Rectal smooth muscle tissue (tissue), 1 donor: ENCODE measurements around the gene RREB1.
A peak's percentile ranks its signal among the peaks of the same experiment; 100 is the strongest.

Experiments
- H3K27ac ChIP-seq: one replicate; pipeline ENCODE4 v1.7.0; 2013; ENCODE audit warnings: low read depth, low read length, inconsistent platforms
- H3K27me3 ChIP-seq: one replicate; pipeline ENCODE4 v1.7.0; 2013; ENCODE audit warnings: low read length; ENCODE audit not compliant: control insufficient read depth, insufficient read depth
- H3K36me3 ChIP-seq: one replicate; pipeline ENCODE4 v1.7.0; 2013; ENCODE audit warnings: low read length; ENCODE audit not compliant: control insufficient read depth, insufficient read depth
- H3K4me1 ChIP-seq: one replicate; pipeline ENCODE4 v1.7.0; 2013; ENCODE audit warnings: low read length; ENCODE audit not compliant: control insufficient read depth, insufficient read depth
- H3K4me3 ChIP-seq: one replicate; pipeline ENCODE4 v1.7.0; 2013; ENCODE audit warnings: low read length
- H3K9ac ChIP-seq: one replicate; pipeline ENCODE4 v1.7.0; 2013; ENCODE audit warnings: low read length

RREB1 gene

DNA sequence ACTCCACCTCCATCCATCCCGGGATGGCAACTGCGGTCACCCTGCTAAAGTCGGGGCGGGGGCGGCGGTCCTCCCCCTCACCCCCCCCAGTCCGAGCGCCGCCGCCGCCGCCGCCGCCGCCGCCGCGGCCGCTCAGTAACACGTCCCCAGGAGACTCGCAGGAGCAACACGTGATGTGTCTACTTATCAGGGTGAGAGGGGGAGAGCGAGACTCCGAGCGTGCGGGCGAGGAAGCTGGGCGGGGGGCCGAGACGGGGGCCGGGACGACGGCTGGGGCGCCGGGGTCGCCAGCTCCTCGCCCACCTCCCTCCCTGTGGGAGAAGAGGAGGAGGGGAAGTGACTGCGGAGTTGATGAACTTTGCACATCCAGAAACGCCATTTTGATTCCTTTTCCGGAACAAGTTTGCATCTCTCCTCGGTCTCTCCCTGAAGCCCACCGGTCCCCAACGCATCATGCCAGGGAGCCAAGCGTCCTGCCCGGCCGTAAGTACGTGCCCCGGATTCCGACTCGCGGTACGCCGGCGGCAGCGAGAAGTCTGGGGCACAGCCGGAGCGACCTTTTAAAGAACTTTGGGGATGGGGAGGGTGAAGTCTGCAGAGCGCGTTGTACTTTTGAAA, at the start of gene RREB1:
RREB1 (plus strand) TSS at position 384 of the 618 bp plus-strand sequence. CDS start 73,951 bp downstream, outside the sequence.
- Histone ChIP-seq H3K27ac (peak within 1 kb of the TSS; percentile 72), H3K36me3 (no peaks in the 10 kb centered on the region), H3K4me3 (peak within 1 kb of the TSS; percentile 67), H3K4me1 (peaks cover 12% of the 10 kb centered on the region), H3K27me3 (no peaks in the 10 kb centered on the region), H3K9ac (peak within 1 kb of the TSS; percentile 53)

DNA sequence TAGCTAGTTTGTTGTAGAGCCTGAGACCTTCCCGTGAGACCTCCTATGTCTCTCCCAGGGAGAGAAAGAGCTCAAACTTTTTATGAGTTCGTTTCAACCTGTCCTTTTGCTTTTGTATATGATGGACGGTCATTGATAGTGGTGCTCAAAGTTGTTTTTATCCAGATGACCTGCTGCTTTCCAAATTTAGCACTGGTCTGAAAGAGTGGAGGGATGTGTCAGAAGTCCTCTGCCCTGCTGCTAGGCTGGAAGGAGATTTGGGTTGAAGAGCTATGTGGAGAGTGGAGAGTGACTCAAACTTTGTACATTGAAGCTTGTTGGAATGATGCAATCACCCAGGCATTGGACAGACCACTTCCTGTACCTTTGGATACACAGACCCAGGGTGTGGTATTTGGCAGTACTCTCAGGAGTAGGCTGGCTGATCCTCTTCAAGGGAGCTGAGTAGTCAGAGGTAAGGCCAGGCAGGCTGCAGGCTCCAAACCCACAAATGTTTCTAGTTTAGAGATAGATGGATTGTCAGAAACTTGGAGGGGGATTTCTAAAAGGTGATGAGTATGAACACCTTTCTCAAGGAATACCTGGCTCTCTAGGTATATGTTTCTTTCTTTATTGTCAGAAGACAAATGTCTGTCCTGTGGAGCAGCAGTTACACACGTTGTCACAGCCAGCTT, 49.4 kb upstream of the RREB1 start:
- no peaks in the 10 kb centered on the region for H3K27me3 ChIP-seq
- H3K36me3 ChIP-seq, result no peaks in the 10 kb centered on the region
- no peak overlapping the region for H3K9ac ChIP-seq
- H3K4me1 ChIP-seq, result no peaks in the 10 kb centered on the region
- no peak overlapping the region for H3K4me3 ChIP-seq
- no peak overlapping the region for H3K27ac ChIP-seq

DNA sequence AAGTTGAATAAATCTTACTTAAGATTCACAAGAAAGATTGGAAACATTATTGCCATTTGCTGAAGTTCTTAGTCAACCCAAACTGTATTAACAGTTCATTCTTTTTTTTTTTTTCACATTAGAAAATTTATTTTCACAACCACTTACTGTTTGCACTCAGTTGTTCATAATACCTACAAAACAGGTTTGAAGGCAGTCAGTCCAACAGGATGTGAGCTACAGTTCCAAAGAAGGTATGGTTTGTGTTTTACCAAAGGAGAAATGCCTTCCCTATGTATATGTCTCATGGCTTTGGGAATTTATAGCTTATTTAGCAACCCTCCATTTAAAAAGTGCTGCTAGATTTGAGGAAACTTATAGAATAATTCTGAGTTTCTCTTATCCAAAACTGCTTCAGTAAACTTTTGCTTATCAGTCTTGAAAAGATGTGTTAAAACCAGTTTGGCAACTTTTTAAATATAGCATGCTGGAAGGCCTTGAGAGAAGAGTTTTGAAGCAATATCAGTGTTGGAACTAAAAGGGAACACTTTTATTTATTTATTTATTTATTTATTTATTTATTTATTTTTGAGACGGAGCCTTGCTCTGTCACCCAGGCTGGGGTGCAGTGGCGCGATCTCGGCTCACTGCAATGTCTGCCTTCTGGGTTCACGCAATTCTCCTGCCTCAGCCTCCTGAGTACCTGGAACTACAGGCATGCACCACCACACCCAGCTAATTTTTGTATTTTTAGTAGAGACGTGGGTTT, 46.8 kb upstream of the RREB1 start:
- H3K9ac ChIP-seq, result no peak overlapping the region
- no peaks in the 10 kb centered on the region for H3K4me1 ChIP-seq
- no peak overlapping the region for H3K27ac ChIP-seq
- no peaks in the 10 kb centered on the region for H3K27me3 ChIP-seq
- H3K36me3 ChIP-seq, result no peaks in the 10 kb centered on the region
- H3K4me3 ChIP-seq, result no peak overlapping the region

DNA sequence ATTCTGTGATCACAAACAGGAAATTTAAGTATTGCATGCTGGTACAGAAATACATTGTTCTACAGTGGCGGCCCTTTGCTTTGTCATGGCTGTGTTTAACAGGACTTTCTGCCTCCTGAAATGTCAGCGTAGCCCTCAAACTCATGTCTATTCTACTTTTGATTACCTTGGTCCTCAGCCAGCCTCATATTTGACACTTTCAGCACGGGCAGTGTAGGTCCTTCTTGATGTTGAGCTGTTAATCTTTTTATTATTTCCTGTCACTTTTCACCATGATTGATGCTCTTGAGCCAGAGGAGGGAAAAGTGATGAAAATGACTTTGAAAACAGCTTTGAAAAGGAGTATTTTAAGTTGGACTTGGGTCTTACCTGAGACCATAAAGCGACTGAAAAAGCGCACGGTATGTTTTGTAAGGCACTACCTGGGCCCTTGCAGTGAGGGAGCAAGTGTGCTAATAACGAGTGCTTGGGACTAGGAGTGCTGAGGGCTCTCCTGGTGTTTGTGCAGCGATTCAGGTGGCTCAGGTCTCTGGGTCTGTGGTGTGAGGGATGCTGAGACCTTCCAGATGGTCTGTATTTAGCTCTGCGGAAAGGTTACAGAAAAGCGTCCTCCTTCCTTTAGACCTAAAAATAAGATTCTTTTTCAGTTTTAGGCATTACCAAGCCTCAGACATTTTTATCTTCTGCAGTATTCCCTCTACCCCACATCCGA, 45.2 kb upstream of the RREB1 start:
- Histone ChIP-seq H3K9ac (no peak overlapping the region), H3K27ac (no peak overlapping the region), H3K4me3 (no peak overlapping the region), H3K4me1 (no peaks in the 10 kb centered on the region), H3K36me3 (no peaks in the 10 kb centered on the region), H3K27me3 (no peaks in the 10 kb centered on the region)

DNA sequence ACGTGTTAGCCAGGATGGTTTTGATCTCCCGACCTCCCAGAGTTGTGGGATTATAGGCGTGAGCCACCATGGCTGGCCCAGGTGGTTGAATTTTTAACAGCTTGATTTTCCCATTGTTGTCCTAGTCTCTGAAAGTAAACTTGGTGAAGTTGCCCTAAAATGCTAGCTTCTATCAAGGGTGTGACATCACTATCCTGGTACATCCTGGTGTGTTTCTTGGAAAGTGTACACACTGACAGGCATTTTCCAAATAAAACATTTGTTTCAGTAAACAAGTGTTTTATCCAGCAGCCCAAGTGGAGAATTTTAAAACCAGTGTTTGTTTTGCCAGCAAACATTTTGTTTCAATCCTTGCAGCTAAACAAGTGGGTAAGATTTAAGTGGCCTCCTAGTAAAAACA, 40.5 kb upstream of the RREB1 start:
- Histone ChIP-seq H3K4me3 (no peak overlapping the region), H3K27ac (no peak overlapping the region), H3K27me3 (no peaks in the 10 kb centered on the region), H3K4me1 (no peaks in the 10 kb centered on the region), H3K9ac (no peak overlapping the region), H3K36me3 (no peaks in the 10 kb centered on the region)

GRCh38 chr6:7071405-7071804, 36.4 kb upstream of the RREB1 start:
- Histone ChIP-seq H3K36me3 (no peaks in the 10 kb centered on the region), H3K4me3 (no peak overlapping the region), H3K4me1 (no peaks in the 10 kb centered on the region), H3K9ac (no peak overlapping the region), H3K27ac (no peak overlapping the region), H3K27me3 (no peaks in the 10 kb centered on the region)

GRCh38 chr6:7073082-7073820, 34.5 kb upstream of the RREB1 start:
- no peak overlapping the region for H3K27ac ChIP-seq
- H3K36me3 ChIP-seq, result no peaks in the 10 kb centered on the region
- no peaks in the 10 kb centered on the region for H3K4me1 ChIP-seq
- H3K27me3 ChIP-seq, result no peaks in the 10 kb centered on the region
- no peak overlapping the region for H3K4me3 ChIP-seq
- H3K9ac ChIP-seq, result no peak overlapping the region

DNA sequence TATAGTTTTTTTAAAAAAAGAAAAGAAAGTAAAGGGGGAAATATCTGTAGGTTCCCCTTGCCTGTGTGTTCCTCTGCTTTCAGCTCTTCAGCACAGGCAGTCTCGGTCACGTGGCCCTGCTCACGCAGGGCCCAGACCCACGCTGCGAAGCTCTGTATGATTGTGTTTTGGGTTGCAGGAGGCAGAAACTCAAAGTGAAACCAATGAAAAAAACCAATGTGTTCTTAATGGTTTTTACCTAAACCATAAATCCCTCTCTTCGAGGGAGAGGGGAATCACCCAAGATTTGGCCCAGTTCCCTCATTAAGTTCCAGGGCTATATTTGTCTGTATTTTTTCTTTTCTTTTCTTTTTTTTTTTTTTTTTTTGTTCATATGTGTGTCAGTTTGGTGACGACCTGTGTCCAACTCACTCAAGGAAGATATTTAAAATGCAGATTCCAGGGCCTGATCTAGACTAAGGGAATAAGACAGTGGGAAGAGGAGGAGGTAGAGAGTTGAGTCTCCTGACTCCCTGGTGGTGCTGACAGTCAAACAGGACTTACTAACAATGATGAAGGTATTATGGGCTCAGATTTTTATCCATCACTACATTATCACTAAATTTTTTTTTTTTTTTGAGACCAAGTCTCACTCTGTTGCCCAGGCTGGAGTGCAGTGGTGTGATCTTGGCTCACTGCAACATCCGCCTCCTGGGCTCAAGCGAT, 33.8 kb upstream of the RREB1 start:
- Histone ChIP-seq H3K27ac (no peak overlapping the region), H3K4me1 (no peaks in the 10 kb centered on the region), H3K36me3 (no peaks in the 10 kb centered on the region), H3K27me3 (no peaks in the 10 kb centered on the region), H3K4me3 (no peak overlapping the region), H3K9ac (no peak overlapping the region)

DNA sequence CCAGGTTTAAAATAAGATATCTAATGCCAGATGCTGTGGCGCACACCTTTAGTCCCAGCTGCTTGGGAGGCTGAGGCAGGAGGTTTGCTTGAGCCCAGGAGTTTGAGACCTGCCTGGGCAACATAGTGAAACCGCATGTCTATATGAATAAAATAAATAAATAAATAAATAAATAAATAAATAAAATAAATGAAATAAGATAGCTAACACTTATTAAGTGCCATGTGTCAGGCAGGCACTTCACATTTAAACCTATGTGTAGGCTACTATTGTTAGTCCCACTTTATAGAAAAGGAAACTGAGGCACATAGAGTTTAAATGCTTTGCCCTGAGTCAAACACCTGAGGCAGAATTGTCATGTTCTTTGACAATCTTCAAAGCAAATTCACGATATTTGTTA, 32.9 kb upstream of the RREB1 start:
- H3K9ac ChIP-seq, result no peak overlapping the region
- no peaks in the 10 kb centered on the region for H3K36me3 ChIP-seq
- no peak overlapping the region for H3K4me3 ChIP-seq
- no peaks in the 10 kb centered on the region for H3K4me1 ChIP-seq
- no peak overlapping the region for H3K27ac ChIP-seq
- H3K27me3 ChIP-seq, result no peaks in the 10 kb centered on the region

DNA sequence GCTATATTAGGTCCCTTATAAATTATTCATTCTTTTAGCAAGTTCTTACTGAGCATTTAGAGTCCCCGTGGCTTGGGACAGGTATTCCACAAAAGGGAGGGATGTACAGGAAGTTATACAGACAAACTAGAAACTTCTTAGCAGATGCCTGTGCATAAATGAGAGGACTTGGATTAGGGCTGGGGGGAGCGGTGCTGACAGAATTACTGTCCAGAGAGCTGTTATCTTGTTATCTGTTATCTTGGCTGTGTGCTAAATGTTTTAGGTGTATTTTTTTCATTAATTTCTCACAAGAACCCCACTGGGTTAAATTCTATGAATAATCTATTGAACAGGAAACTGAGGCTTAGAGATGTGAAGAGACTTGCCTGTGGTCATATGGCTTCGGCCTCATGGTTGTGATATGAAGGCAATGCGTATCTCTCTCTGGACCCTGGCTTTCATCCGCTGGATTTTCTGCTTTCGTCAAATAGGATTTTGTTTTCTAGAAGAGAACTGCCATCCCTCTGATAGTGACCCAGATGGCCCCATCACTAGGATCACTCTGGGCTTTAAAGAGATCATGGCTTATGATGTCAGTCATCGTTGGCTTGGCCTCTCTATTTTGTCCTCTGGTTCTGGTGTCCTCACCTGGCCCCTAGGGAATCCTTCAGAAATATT, 32.3 kb upstream of the RREB1 start:
- H3K27me3 ChIP-seq, result no peaks in the 10 kb centered on the region
- no peak overlapping the region for H3K9ac ChIP-seq
- H3K4me1 ChIP-seq, result no peaks in the 10 kb centered on the region
- H3K36me3 ChIP-seq, result no peaks in the 10 kb centered on the region
- H3K4me3 ChIP-seq, result no peak overlapping the region
- H3K27ac ChIP-seq, result no peak overlapping the region

- no peaks in the 10 kb centered on the region for H3K36me3 ChIP-seq
- no peak overlapping the region for H3K9ac ChIP-seq
- no peaks in the 10 kb centered on the region for H3K4me1 ChIP-seq
- H3K4me3 ChIP-seq, result no peak overlapping the region
- H3K27ac ChIP-seq, result no peak overlapping the region
- H3K27me3 ChIP-seq, result no peaks in the 10 kb centered on the region
Measured at GRCh38 chr6:7077856-7078255, 29.9 kb upstream of the RREB1 start.
